NCI-H2081 treated with DMSO at 0.1 percent for 48 hours (cell line): ENCODE measurements around the gene SLC27A2.

Source experiments
- DNase-seq: peaks from one replicate; lab custom pipeline; 2025; lab: John Stamatoyannopoulos, UW

Gene SLC27A2

GRCh38 chr15:50190723-50191122 lies 8.7 kb downstream of the SLC27A2 start:
- DNase-seq = no peak

DNA sequence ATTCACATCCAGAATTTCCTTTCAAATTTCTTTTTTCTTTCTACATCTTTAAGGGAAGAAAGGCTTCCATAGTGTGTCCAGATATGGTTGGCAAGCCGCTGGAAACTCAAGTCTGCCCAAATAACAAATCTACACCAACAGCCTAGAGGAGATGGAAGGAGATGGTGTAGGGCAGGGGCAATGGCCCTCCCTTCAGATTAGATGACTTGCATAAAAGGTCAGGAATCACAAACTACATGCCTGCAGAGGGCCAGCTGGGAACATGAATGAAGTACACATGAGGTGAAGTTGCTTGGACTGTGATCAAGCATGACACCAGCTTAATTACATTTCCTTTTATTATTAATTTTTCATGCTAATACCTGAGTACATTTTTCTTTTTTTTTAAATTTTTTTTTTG lies 10.2 kb downstream of the SLC27A2 start:
- no peak for DNase-seq

DNA sequence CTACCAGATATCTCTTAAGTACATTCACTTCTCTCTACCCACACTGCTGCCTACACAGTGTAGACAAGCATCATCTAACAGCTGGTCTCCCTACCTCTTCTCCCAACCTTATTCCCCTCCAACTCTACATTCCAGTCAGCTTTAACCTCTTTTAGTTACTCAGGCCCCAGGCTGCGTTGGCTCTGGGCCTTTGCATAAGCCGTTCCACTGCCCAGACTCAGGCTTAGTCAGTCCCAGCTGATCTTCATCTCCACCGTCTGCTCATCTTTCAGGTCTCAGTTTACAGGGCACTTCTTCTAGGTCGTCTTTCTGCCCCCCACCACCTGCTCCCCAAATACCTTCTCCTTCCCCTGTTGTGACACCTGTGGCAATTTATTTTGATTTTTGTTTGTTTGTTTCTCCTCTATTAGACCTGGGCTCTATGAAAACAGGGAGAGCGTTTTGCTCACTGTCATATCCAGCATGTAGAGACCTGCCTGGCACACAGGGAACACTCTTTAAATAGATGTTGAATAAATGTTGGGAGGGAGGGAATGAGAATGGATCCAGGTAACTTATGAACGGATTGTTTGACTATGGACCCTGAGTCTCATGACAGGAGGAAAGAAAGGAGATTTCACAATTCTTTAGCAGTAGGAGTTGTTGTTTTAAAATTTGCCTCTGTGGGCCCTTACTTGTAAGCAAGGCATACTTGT lies 11.1 kb downstream of the SLC27A2 start:
- no peak for DNase-seq

GRCh38 chr15:50202003-50202402 lies 20.0 kb downstream of the SLC27A2 start:
- DNase-seq = no peak

GRCh38 chr15:50206020-50206419 lies 24.0 kb downstream of the SLC27A2 start:
- no peak for DNase-seq

GRCh38 chr15:50209809-50210208 lies 27.8 kb downstream of the SLC27A2 start:
- DNase-seq = no peak

DNA sequence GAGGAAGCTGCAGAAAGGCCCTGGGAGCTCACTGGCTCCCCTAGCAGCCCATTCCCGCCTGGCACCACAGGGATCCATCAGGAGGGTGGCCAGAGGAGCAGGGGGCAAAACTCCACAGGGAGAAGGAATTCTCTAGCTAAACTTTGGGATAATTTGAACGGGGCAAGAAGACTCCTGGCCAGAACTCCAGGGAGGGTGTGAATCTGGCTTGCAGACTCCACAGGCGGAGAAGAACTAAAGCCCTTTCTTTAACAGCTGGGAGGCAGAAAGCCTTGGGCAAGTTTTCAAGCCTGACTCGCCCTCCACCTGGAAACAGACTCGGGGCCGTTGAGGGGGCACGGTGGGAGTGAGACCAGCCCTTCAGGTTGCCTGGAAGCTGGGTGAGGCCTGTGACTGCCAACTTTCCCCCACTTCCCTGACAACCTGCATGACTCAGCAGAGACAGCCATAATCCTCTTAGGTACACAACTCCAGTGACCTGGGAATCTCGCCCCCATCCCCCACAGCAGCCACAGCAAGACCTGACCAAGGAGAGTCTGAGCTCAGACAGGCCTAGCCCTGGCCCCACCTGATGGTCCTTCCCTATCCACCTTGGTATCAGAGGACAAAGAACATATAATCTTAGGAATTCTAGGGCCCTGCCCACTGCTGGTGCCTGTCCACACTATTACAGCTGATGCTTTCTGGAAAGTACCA lies 28.6 kb downstream of the SLC27A2 start:
- no peak for DNase-seq

DNA sequence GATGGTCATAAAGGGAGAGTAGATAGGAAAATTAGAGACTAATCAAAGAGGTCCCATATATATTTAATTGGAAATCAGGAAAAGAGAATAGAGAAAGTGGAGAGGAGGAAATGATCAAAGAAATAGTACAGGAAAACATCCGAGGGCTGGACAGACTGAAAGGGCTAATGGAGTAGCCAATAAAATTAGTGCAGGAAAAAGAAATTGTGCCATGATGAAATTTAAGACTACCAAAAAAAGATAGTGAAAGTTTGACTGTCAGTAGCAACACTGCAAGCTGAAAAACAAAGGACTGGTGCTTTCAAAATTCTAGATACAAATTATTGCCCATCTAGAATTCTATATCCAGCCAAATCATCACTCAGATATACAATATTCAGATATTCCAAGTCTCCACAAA lies 36.3 kb downstream of the SLC27A2 start:
- DNase-seq = no peak

DNA sequence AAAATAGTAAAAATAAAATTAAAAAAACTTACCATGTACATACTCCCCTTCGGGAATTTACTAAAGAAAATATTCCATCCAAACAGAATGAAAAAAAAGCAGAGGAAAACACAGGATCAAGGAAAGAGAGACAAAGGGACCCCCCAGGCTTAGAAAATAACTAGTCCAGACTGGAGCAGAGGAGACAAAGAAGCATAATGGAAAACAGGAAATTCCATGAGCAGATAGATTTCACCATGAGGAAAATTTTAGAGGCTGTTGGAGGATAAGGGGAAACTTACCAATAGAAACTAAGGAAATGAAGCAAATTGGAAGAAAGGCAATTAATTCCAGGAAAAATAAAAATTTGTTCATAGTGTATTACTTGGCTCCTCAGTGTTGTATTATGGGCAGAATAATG lies 36.7 kb downstream of the SLC27A2 start:
- DNase-seq = no peak

GRCh38 chr15:50219820-50220219 lies 37.8 kb downstream of the SLC27A2 start:
- no peak for DNase-seq

DNA sequence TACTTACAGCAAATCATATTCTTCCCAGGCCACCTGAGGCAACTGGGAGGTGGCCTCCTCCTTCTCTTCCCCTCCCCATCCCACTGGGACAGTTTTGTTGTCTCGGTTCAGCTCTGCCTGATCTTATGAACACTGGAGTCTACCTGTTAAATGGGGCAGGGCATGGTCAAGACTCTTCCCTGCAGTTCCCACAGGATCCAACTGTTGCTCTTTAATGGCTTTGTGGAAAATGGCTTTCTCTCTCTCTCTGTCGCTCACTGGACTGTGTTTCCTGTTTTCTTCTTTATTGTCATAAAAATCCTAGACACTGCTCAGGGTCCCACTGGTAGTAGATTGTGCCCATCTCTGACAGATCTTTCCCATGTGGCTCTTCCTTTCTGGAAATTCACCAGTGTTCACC lies 40.2 kb downstream of the SLC27A2 start:
- no peak for DNase-seq

DNA sequence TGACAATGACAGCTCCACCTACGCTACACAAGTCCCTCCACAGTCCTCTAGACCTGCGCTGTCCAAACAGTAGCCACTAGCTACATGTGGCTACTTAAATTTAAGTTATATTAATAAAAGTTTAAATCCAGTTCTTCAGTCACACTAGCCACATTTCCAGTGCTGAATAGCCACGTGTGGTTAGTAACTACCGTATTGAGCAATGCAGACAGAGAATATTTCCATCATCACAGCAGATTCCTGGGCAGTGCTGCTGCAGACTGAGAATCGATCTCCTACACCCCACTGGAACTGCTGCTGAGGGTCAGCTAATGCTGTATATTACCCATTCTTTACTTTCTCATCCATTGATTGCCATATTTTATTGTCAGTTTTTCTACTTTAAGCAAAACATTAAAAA lies 42.6 kb downstream of the SLC27A2 start:
- no peak for DNase-seq

DNA sequence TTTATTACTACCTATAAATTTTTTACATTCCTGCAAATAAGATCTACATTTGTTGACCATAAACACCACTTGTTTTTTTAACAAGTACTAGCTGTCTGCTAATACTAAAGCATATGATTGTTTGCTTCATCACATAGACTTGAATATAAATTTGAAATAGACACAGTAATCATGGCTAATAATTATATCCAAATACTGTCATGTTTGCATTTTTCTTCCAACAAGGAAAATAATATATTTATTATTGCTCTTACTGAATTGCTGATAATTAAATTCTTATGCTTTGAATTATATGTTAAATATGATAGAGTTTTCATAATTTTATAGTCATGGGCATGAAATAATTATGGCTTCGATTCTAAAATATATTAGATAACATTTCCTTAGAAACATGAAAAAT lies 43.1 kb downstream of the SLC27A2 start:
- no peak for DNase-seq

DNA sequence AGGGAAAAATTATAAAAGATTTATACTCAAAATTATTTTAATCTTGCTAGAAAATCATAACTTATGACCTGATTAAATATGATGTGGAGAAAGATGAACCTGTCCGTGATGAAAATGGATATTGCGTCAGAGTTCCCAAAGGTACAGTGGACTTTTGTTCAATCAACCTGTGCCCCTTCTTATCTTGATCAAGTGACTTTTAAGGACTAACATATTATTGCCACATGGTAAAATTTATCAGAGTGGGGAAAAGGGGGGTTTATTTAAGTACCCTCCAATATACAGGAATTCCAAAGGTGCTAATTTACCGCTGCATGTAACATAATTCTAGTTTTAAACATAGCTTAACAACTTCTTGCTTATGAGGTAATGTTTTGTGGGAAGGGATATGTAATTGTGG lies 43.9 kb downstream of the SLC27A2 start:
- no peak for DNase-seq

GRCh38 chr15:50227076-50227475 lies 45.1 kb downstream of the SLC27A2 start:
- DNase-seq = no peak

GRCh38 chr15:50228866-50229265 lies 46.9 kb downstream of the SLC27A2 start:
- no peak for DNase-seq

DNA sequence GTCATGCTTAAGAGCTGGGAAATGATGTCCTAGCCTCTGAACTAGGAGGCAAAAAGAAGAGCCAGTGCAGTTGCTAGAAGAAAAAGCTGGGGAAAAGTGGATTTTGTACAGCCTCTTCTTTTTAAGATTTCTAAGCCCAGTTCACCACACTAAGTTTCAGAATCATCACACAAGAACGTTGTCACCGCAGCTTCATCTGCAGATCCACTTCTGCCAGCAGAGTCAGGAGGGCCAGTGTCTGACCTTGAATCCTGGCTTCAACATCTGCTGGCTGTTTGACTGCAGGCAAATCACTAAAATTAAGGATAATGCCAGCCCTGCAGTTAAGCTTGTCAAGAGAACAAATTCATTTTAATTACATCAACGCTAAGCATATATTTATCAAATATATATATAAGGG lies 47.3 kb downstream of the SLC27A2 start:
- DNase-seq = no peak

DNA sequence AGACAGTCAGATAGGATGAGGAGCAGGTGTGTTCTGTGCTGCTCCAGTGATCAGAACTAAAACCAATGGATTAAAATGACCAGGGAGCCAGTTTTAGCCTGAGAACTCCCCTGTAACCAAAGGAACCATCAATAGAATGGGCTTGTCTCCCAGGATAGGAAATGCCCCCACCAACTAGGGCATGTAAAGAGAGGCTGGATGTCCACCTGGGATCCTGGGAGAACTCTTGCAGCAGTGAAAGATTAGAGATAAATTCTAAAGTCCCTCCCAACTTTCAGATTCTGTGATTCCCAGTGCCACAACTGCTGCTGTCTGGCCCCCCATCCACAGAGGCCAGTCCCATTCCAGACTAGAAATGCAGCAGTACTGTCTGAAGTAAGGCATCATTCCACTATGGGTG lies 49.8 kb downstream of the SLC27A2 start:
- no peak for DNase-seq

GRCh38 chr15:50232791-50233190 lies 50.8 kb downstream of the SLC27A2 start:
- no peak for DNase-seq

- no peak for DNase-seq
These were observed 51.3 kb downstream of the SLC27A2 start for GRCh38 chr15:50233192-50233736.

DNA sequence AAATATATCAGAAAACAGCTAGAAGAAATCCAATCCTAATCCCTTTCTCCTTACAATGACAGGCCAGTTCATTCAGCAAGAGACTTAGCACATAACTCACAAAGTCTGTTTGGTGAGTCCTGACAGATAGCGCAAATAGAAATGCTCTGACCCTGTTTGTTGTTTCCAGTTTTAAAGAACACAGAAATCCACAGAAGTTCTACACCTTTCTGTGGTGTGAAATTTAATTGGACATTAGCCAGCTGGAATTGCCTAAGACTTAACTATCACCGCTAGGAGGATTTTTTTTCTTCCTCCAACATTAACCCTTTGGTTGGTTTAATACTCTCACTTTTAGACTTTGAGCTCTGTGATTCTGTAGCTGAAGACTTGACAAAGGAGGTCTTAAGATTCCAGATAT lies 52.8 kb downstream of the SLC27A2 start:
- no peak for DNase-seq

DNA sequence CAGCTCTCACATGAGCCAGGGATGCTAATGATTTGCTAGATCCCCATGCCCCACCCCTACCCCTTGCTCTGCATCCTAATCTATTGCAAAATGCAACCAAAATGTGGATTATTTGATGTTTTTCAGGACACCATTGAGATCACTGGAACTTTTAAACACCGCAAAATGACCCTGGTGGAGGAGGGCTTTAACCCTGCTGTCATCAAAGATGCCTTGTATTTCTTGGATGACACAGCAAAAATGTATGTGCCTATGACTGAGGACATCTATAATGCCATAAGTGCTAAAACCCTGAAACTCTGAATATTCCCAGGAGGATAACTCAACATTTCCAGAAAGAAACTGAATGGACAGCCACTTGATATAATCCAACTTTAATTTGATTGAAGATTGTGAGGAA lies 53.8 kb downstream of the SLC27A2 start:
- DNase-seq = no peak

GRCh38 chr15:50236433-50236832 lies 54.4 kb downstream of the SLC27A2 start:
- DNase-seq = no peak

GRCh38 chr15:50238255-50238654 lies 56.3 kb downstream of the SLC27A2 start:
- no peak for DNase-seq
